ENCODE data around the gene ZNF143. TPM values are rescaled to one million over a fixed set of nuclear protein-coding genes. Genes with fewer than 3 reads are reported as not detected.

The ZNF143 gene
- total RNA-seq, 1 donor from 2014 or later = 22.1 TPM

GRCh38 chr11:9528136-9528501 lies 67.3 kb downstream of the ZNF143 start:
- Mint-ChIP-seq H3K9me3 (ENCODE audit: unreplicated experiment) (no peaks in the 10 kb centered on the region), H3K36me3 (ENCODE audit: unreplicated experiment) (peaks cover 2% of the 10 kb centered on the region), H3K4me3 (ENCODE audit: unreplicated experiment) (no peak overlapping the region), H3K4me1 (ENCODE audit: unreplicated experiment) (peaks cover 71% of the 10 kb centered on the region), H3K27ac (ENCODE audit: unreplicated experiment) (peak overlapping the region; percentile 93), H3K27me3 (ENCODE audit: unreplicated experiment) (no peaks in the 10 kb centered on the region)
- no peak for TF ChIP-seq CTCF (IDR thresholded peaks at IDR 0.05)
- no peak for DNase-seq (ENCODE audit: extremely low spot score, unreplicated experiment)

GRCh38 chr11:9528573-9529333 lies 67.9 kb downstream of the ZNF143 start:
- H3K4me3 Mint-ChIP-seq (ENCODE audit: unreplicated experiment) = no peak overlapping the region
- H3K9me3 Mint-ChIP-seq (ENCODE audit: unreplicated experiment) = no peaks in the 10 kb centered on the region
- DNase-seq (ENCODE audit: extremely low spot score, unreplicated experiment) = no peak
- peaks cover 2% of the 10 kb centered on the region for H3K36me3 Mint-ChIP-seq (ENCODE audit: unreplicated experiment)
- peaks cover 73% of the 10 kb centered on the region for H3K4me1 Mint-ChIP-seq (ENCODE audit: unreplicated experiment)
- H3K27me3 Mint-ChIP-seq (ENCODE audit: unreplicated experiment) = no peaks in the 10 kb centered on the region
- no peak for TF ChIP-seq CTCF (IDR thresholded peaks at IDR 0.05)
- peak overlapping the region; percentile 85 for H3K27ac Mint-ChIP-seq (ENCODE audit: unreplicated experiment)

GRCh38 chr11:9529334-9529650 lies 68.5 kb downstream of the ZNF143 start:
- DNase-seq (ENCODE audit: extremely low spot score, unreplicated experiment) = no peak
- no peaks in the 10 kb centered on the region for H3K9me3 Mint-ChIP-seq (ENCODE audit: unreplicated experiment)
- peaks cover 73% of the 10 kb centered on the region for H3K4me1 Mint-ChIP-seq (ENCODE audit: unreplicated experiment)
- H3K4me3 Mint-ChIP-seq (ENCODE audit: unreplicated experiment) = no peak overlapping the region
- no peaks in the 10 kb centered on the region for H3K27me3 Mint-ChIP-seq (ENCODE audit: unreplicated experiment)
- H3K27ac Mint-ChIP-seq (ENCODE audit: unreplicated experiment) = peak overlapping the region; percentile 85
- peaks cover 2% of the 10 kb centered on the region for H3K36me3 Mint-ChIP-seq (ENCODE audit: unreplicated experiment)
- no peak for TF ChIP-seq CTCF (IDR thresholded peaks at IDR 0.05)

GRCh38 chr11:9530020-9530621 lies 69.3 kb downstream of the ZNF143 start:
- H3K4me1 Mint-ChIP-seq (ENCODE audit: unreplicated experiment) = peaks cover 72% of the 10 kb centered on the region
- TF ChIP-seq CTCF (IDR thresholded peaks at IDR 0.05) = no peak

GRCh38 chr11:9530901-9531625 lies 70.3 kb downstream of the ZNF143 start:
- Mint-ChIP-seq H3K9me3 (ENCODE audit: unreplicated experiment) (no peaks in the 10 kb centered on the region), H3K27me3 (ENCODE audit: unreplicated experiment) (no peaks in the 10 kb centered on the region), H3K4me1 (ENCODE audit: unreplicated experiment) (peaks cover 71% of the 10 kb centered on the region), H3K4me3 (ENCODE audit: unreplicated experiment) (no peak overlapping the region), H3K27ac (ENCODE audit: unreplicated experiment) (no peak overlapping the region), H3K36me3 (ENCODE audit: unreplicated experiment) (no peaks in the 10 kb centered on the region)
- TF ChIP-seq CTCF (IDR thresholded peaks at IDR 0.05) = no peak
- no peak for DNase-seq (ENCODE audit: extremely low spot score, unreplicated experiment)

More at GRCh38 chr11:9530020-9530621, 69.3 kb downstream of the ZNF143 start:
- peaks cover 2% of the 10 kb centered on the region for H3K36me3 Mint-ChIP-seq (ENCODE audit: unreplicated experiment)
- no peaks in the 10 kb centered on the region for H3K9me3 Mint-ChIP-seq (ENCODE audit: unreplicated experiment)
- H3K27ac Mint-ChIP-seq (ENCODE audit: unreplicated experiment) = peak overlapping the region; percentile 85
- no peak overlapping the region for H3K4me3 Mint-ChIP-seq (ENCODE audit: unreplicated experiment)
- H3K27me3 Mint-ChIP-seq (ENCODE audit: unreplicated experiment) = no peaks in the 10 kb centered on the region
- no peak for DNase-seq (ENCODE audit: extremely low spot score, unreplicated experiment)
